ENCODE measurements around the gene TAS1R1.

- TF ChIP-seq FOS (IDR thresholded peaks at IDR 0.05; ENCODE audit: extremely low read depth, insufficient read length) = no peak
- no peak for TF ChIP-seq FOXK2 (conservative IDR thresholded peaks at IDR 0.05 in 1 of 2, IDR thresholded peaks at IDR 0.05 in 1 of 2; ENCODE audit: low read depth in 2 of 2)
- no peak for TF ChIP-seq YBX1 (IDR thresholded peaks at IDR 0.05)
- TF ChIP-seq POLR2AphosphoS5 (IDR thresholded peaks at IDR 0.05; ENCODE audit: control insufficient read depth, insufficient read depth, low read depth, low read length) = no peak
- no peak for TF ChIP-seq CTCF (IDR thresholded peaks at IDR 0.05 in 2 of 3, conservative IDR thresholded peaks at IDR 0.05 in 1 of 3; ENCODE audit: insufficient read depth in 2 of 3, low read depth in 1 of 3, low read length in 3 of 3)
- TF ChIP-seq IRF2 (CRISPR knock-in tag; IDR thresholded peaks at IDR 0.05) = no peak
- TF ChIP-seq PHB2 (IDR thresholded peaks at IDR 0.05; ENCODE audit: low read depth) = no peak
Observed at GRCh38 chr1:6511056-6511455, 44.1 kb upstream of the TAS1R1 start.
